ENCODE data around the gene NELL1. TPM values are rescaled to one million over a fixed set of nuclear protein-coding genes. Genes with fewer than 3 reads are reported as not detected.

The NELL1 gene
- total and polyA plus RNA-seq, 2 donors from 2014 or later = 0.31 to 14.8 TPM

GRCh38 chr11:20759541-20759940 is 90.2 kb downstream of the NELL1 start:
- no peak for TF ChIP-seq CTCF (IDR thresholded peaks at IDR 0.05; ENCODE audit: borderline replicate concordance, extremely low read depth, insufficient read depth)
- H3K9ac ChIP-seq (ENCODE audit: low read length in 3 of 3) = no peak overlapping the region

GRCh38 chr11:20760811-20761210 is 91.4 kb downstream of the NELL1 start:
- Histone ChIP-seq H3K27ac (ENCODE audit: low read depth in 2 of 2, low read length in 2 of 2) (no peak overlapping the region), H3K36me3 (ENCODE audit: control insufficient read depth in 2 of 3, insufficient read depth in 3 of 3, low read length in 3 of 3) (no peaks in the 10 kb centered on the region), H3K9ac (ENCODE audit: low read length in 3 of 3) (no peak overlapping the region), H3K9me3 (ENCODE audit: control insufficient read depth in 2 of 3, insufficient read depth in 1 of 3, low read length in 3 of 3) (no peaks in the 10 kb centered on the region), H3K27me3 (ENCODE audit: control insufficient read depth, insufficient read depth, low read length) (no peaks in the 10 kb centered on the region), H3K4me1 (ENCODE audit: control insufficient read depth in 2 of 3, insufficient read depth in 2 of 3, low read depth in 1 of 3, low read length in 3 of 3) (no peaks in the 10 kb centered on the region), H3K4me3 (ENCODE audit: low read length in 3 of 3) (no peak overlapping the region)
- TF ChIP-seq CTCF (IDR thresholded peaks at IDR 0.05; ENCODE audit: borderline replicate concordance, extremely low read depth, insufficient read depth) = no peak
- intact Hi-C loops (cut with DNase I) = no loop called here
- FAIRE-seq = no peak
- DNase-seq = no peak

More at GRCh38 chr11:20759541-20759940, 90.2 kb downstream of the NELL1 start:
- no peak overlapping the region for H3K27ac ChIP-seq (ENCODE audit: low read depth in 2 of 2, low read length in 2 of 2)
- H3K27me3 ChIP-seq (ENCODE audit: control insufficient read depth, insufficient read depth, low read length) = no peaks in the 10 kb centered on the region
- no peaks in the 10 kb centered on the region for H3K36me3 ChIP-seq (ENCODE audit: control insufficient read depth in 2 of 3, insufficient read depth in 3 of 3, low read length in 3 of 3)
- intact Hi-C loops (cut with DNase I) = no loop called here
- no peaks in the 10 kb centered on the region for H3K9me3 ChIP-seq (ENCODE audit: control insufficient read depth in 2 of 3, insufficient read depth in 1 of 3, low read length in 3 of 3)
- H3K4me3 ChIP-seq (ENCODE audit: low read length in 3 of 3) = no peak overlapping the region
- H3K4me1 ChIP-seq (ENCODE audit: control insufficient read depth in 2 of 3, insufficient read depth in 2 of 3, low read depth in 1 of 3, low read length in 3 of 3) = no peaks in the 10 kb centered on the region
- DNase-seq (no peak), FAIRE-seq (no peak)

- Histone ChIP-seq H3K36me3 (ENCODE audit: control insufficient read depth in 2 of 3, insufficient read depth in 3 of 3, low read length in 3 of 3) (no peaks in the 10 kb centered on the region), H3K27ac (ENCODE audit: low read depth in 2 of 2, low read length in 2 of 2) (no peak overlapping the region), H3K27me3 (ENCODE audit: control insufficient read depth, insufficient read depth, low read length) (no peaks in the 10 kb centered on the region), H3K4me1 (ENCODE audit: control insufficient read depth in 2 of 3, insufficient read depth in 2 of 3, low read depth in 1 of 3, low read length in 3 of 3) (no peaks in the 10 kb centered on the region), H3K9me3 (ENCODE audit: control insufficient read depth in 2 of 3, insufficient read depth in 1 of 3, low read length in 3 of 3) (no peaks in the 10 kb centered on the region), H3K4me3 (ENCODE audit: low read length in 3 of 3) (no peak overlapping the region), H3K9ac (ENCODE audit: low read length in 3 of 3) (no peak overlapping the region)
- DNase-seq = no peak
- no peak for TF ChIP-seq CTCF (IDR thresholded peaks at IDR 0.05; ENCODE audit: borderline replicate concordance, extremely low read depth, insufficient read depth)
- intact Hi-C loops (cut with DNase I) = no loop called here
- no peak for FAIRE-seq
Observed at GRCh38 chr11:20762116-20762844, 92.9 kb downstream of the NELL1 start.

All from kidney (tissue), 14 donors.